Neural cell (in vitro differentiated cells): ENCODE results near the gene ABL2. TPM values are rescaled to one million over a fixed set of nuclear protein-coding genes. Genes with fewer than 3 reads are reported as not detected.

ENCODE experiments used
- H2AFZ ChIP-seq: fragments of 200-600, 300-800 bp; sonication (generic), shearing (Covaris generic); 2 replicates; pipeline ENCODE4 v1.6.0; 2014; ENCODE audit warnings: low read depth, mild to moderate bottlenecking, antibody characterized with exemption, low read length, moderate library complexity
- H3F3A ChIP-seq: fragments of 200-600 bp; shearing (Covaris generic); 2 replicates; pipeline ENCODE4 v1.6.1; 2016; ENCODE audit warnings: mild to moderate bottlenecking, moderate library complexity, mixed read lengths, antibody characterized with exemption, low read length; ENCODE audit not compliant: insufficient read depth, poor library complexity, severe bottlenecking
- H3K27ac ChIP-seq: fragments of 200-600, 300-800 bp; sonication (generic), shearing (Covaris generic); 2 replicates; pipeline ENCODE4 v1.5.1; 2014; ENCODE audit warnings: mild to moderate bottlenecking, low read length, moderate library complexity
- H3K27me3 ChIP-seq: fragments of 300-800, 200-600 bp; sonication (generic), shearing (Covaris generic); 2 replicates; pipeline ENCODE4 v1.6.0; 2014; ENCODE audit warnings: mild to moderate bottlenecking, low read depth, low read length, moderate library complexity; ENCODE audit not compliant: insufficient read depth
- H3K36me3 ChIP-seq: fragments of 300-800, 200-600 bp; sonication (generic), shearing (Covaris generic); 2 replicates; pipeline ENCODE4 v1.5.1; 2014; ENCODE audit warnings: mild to moderate bottlenecking, antibody characterized with exemption, low read length, moderate library complexity; ENCODE audit not compliant: insufficient read depth
- H3K4me2 ChIP-seq: fragments of 300-800, 200-600 bp; sonication (generic), shearing (Covaris generic); 2 replicates; pipeline ENCODE4 v1.6.0; 2014; ENCODE audit warnings: mild to moderate bottlenecking, low read length
- H3K4me3 ChIP-seq: fragments of 300-800, 200-600 bp; sonication (generic), shearing (Covaris generic); 2 replicates; pipeline ENCODE4 v1.5.1; 2014; ENCODE audit warnings: mild to moderate bottlenecking, low read length, moderate library complexity
- H3K79me2 ChIP-seq: fragments of 200-600 bp; shearing (Covaris generic); replicated peaks from 2 replicates; pipeline ENCODE4 v1.6.0; 2014; ENCODE audit warnings: mild to moderate bottlenecking, low read length, moderate library complexity; ENCODE audit not compliant: insufficient read depth
- H3K9ac ChIP-seq: fragments of 300-800, 200-600 bp; sonication (generic), shearing (Covaris generic); 2 replicates; pipeline ENCODE4 v1.6.1; 2016; ENCODE audit warnings: mild to moderate bottlenecking, low read length, mixed read lengths
- H3K9me2 ChIP-seq: fragments of 200-600 bp; shearing (Covaris generic); 2 replicates; pipeline ENCODE4 v1.6.1; 2016; ENCODE audit warnings: mild to moderate bottlenecking, low read length, mixed read lengths; ENCODE audit not compliant: insufficient read depth
- H3K9me3 ChIP-seq: fragments of 200-600, 300-800 bp; sonication (generic), shearing (Covaris generic); 2 replicates; pipeline ENCODE4 v1.6.1; 2016; ENCODE audit warnings: mild to moderate bottlenecking, mixed run types, low read length, moderate library complexity, mixed read lengths
- H4K20me1 ChIP-seq: fragments of 200-600 bp; shearing (Covaris generic); 2 replicates; pipeline ENCODE4 v1.6.1; 2016; ENCODE audit warnings: mild to moderate bottlenecking, mixed run types; ENCODE audit not compliant: insufficient read depth
- EP300 ChIP-seq: fragments of 450-650 bp; conservative IDR thresholded peaks from 2 replicates; pipeline ENCODE4 v1.6.1; 2014; ENCODE audit warnings: antibody characterized with exemption, mild to moderate bottlenecking, moderate library complexity; ENCODE audit not compliant: poor library complexity, severe bottlenecking
- EZH2 ChIP-seq: fragments of 200-600, 300-800 bp; shearing (Covaris generic), sonication (generic); IDR thresholded peaks from 2 replicates; pipeline ENCODE4 v1.6.1; 2014; ENCODE audit warnings: antibody characterized with exemption, low read length, borderline replicate concordance, mild to moderate bottlenecking; ENCODE audit not compliant: insufficient read depth, poor library complexity, severe bottlenecking
- MXI1 ChIP-seq: fragments of 450-650 bp; conservative IDR thresholded peaks from 2 replicates; pipeline ENCODE4 v1.6.1; 2014; ENCODE audit warnings: antibody characterized with exemption, mild to moderate bottlenecking; ENCODE audit not compliant: poor library complexity, severe bottlenecking
- POLR2AphosphoS5 ChIP-seq: IDR thresholded peaks from 2 replicates; pipeline ENCODE4 v1.6.1; 2012
- RAD21 ChIP-seq: fragments of 450-650 bp; conservative IDR thresholded peaks from 2 replicates; pipeline ENCODE4 v1.6.1; 2014; ENCODE audit warnings: antibody characterized with exemption, mild to moderate bottlenecking, moderate library complexity
- SMC3 ChIP-seq: fragments of 450-650 bp; conservative IDR thresholded peaks from 2 replicates; pipeline ENCODE4 v1.6.1; 2014; ENCODE audit warnings: antibody characterized with exemption, mild to moderate bottlenecking, moderate library complexity; ENCODE audit not compliant: poor library complexity
- TAF1 ChIP-seq: IDR thresholded peaks from 2 replicates; pipeline ENCODE4 v1.6.1; 2012; ENCODE audit warnings: low read depth
- polyA plus RNA-seq: library from polyadenylated mRNA; depleted of rRNA; stranded (reverse); fragments of >200 nt; gene quantifications from 2 replicates; pipeline ENCODE4 v1.2.3, GENCODE V29; 2014
- TF ChIP-seq, protein P1 (sequence below): fragments of 450-650 bp; IDR thresholded peaks from 2 replicates; pipeline ENCODE4 v1.5.1; 2014; ENCODE audit warnings: antibody characterized with exemption, mild to moderate bottlenecking, moderate library complexity; ENCODE audit not compliant: poor library complexity, severe bottlenecking
- TF ChIP-seq, protein P2 (sequence below): IDR thresholded peaks from 2 replicates; pipeline ENCODE4 v1.6.1; 2012; ENCODE audit warnings: borderline replicate concordance

Gene ABL2
- polyA plus RNA-seq, 1 donor from 2014 or later: 9.8 TPM

DNA sequence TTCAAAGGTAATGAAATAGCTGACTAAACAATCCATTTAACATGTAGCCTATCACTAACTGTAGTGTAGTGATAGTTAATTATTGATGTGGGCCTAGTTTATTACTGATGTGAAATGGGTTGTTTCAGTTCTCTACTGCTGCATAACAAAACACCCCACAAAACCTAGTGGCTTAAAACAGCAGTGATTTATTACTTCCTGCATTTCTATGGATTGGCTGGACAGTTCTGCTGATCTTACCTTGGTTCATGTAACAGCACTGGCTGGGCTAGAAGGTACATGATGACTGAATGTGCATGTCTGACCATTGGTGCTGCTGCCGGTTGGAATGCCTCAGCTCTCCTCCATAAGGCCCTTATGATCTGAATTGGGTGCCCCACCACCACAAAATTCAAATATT, 5.4 kb upstream of the ABL2 start:
- no peak overlapping the region for H2AFZ ChIP-seq
- no peaks in the 10 kb centered on the region for H3K27me3 ChIP-seq
- no peak for TF ChIP-seq EZH2
- no peak for TF ChIP-seq RAD21
- H4K20me1 ChIP-seq: no peaks in the 10 kb centered on the region
- H3K9me3 ChIP-seq: no peaks in the 10 kb centered on the region
- no peaks in the 10 kb centered on the region for H3K79me2 ChIP-seq
- H3K9ac ChIP-seq: no peak overlapping the region
- H3K27ac ChIP-seq: no peak overlapping the region
- H3K4me2 ChIP-seq: no peak overlapping the region
- no peaks in the 10 kb centered on the region for H3K36me3 ChIP-seq
- H3K4me3 ChIP-seq: no peak overlapping the region
- H3K9me2 ChIP-seq: no peaks in the 10 kb centered on the region
- no peaks in the 10 kb centered on the region for H3F3A ChIP-seq

DNA sequence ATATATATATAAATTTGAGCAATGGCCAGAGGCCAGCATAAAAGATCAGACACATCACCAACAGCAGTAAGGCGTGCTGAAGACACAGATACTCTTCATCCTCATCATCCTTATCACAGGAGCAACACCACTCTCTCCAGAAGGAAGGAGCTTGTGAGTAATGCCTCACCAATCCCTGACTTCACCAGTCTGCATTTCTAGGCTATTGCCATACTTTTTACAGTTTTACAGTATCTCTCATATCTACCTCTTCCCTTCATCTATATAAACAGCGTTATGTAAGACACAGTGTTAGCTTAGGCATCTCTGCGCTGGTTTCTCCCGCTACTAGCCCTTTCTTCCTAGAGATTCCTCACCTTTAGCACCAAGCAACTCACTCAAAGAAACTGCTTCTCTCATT, 2.4 kb upstream of the ABL2 start:
- TF ChIP-seq EP300 (no peak), SMC3 (no peak), MXI1 (no peak), TAF1 (no peak), POLR2AphosphoS5 (no peak), RAD21 (no peak), EZH2 (no peak)
- TF ChIP-seq, protein P1, sequence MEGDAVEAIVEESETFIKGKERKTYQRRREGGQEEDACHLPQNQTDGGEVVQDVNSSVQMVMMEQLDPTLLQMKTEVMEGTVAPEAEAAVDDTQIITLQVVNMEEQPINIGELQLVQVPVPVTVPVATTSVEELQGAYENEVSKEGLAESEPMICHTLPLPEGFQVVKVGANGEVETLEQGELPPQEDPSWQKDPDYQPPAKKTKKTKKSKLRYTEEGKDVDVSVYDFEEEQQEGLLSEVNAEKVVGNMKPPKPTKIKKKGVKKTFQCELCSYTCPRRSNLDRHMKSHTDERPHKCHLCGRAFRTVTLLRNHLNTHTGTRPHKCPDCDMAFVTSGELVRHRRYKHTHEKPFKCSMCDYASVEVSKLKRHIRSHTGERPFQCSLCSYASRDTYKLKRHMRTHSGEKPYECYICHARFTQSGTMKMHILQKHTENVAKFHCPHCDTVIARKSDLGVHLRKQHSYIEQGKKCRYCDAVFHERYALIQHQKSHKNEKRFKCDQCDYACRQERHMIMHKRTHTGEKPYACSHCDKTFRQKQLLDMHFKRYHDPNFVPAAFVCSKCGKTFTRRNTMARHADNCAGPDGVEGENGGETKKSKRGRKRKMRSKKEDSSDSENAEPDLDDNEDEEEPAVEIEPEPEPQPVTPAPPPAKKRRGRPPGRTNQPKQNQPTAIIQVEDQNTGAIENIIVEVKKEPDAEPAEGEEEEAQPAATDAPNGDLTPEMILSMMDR: no peak
- TF ChIP-seq, protein P2, sequence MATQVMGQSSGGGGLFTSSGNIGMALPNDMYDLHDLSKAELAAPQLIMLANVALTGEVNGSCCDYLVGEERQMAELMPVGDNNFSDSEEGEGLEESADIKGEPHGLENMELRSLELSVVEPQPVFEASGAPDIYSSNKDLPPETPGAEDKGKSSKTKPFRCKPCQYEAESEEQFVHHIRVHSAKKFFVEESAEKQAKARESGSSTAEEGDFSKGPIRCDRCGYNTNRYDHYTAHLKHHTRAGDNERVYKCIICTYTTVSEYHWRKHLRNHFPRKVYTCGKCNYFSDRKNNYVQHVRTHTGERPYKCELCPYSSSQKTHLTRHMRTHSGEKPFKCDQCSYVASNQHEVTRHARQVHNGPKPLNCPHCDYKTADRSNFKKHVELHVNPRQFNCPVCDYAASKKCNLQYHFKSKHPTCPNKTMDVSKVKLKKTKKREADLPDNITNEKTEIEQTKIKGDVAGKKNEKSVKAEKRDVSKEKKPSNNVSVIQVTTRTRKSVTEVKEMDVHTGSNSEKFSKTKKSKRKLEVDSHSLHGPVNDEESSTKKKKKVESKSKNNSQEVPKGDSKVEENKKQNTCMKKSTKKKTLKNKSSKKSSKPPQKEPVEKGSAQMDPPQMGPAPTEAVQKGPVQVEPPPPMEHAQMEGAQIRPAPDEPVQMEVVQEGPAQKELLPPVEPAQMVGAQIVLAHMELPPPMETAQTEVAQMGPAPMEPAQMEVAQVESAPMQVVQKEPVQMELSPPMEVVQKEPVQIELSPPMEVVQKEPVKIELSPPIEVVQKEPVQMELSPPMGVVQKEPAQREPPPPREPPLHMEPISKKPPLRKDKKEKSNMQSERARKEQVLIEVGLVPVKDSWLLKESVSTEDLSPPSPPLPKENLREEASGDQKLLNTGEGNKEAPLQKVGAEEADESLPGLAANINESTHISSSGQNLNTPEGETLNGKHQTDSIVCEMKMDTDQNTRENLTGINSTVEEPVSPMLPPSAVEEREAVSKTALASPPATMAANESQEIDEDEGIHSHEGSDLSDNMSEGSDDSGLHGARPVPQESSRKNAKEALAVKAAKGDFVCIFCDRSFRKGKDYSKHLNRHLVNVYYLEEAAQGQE: no peak
- Histone ChIP-seq H3F3A (no peaks in the 10 kb centered on the region), H3K36me3 (no peaks in the 10 kb centered on the region), H4K20me1 (no peaks in the 10 kb centered on the region), H3K27me3 (no peaks in the 10 kb centered on the region), H2AFZ (no peak overlapping the region), H3K79me2 (peaks cover 16% of the 10 kb centered on the region), H3K27ac (no peak overlapping the region), H3K4me2 (no peak overlapping the region), H3K9me3 (no peaks in the 10 kb centered on the region), H3K9ac (no peak overlapping the region), H3K4me3 (no peak overlapping the region), H3K9me2 (no peaks in the 10 kb centered on the region)

DNA sequence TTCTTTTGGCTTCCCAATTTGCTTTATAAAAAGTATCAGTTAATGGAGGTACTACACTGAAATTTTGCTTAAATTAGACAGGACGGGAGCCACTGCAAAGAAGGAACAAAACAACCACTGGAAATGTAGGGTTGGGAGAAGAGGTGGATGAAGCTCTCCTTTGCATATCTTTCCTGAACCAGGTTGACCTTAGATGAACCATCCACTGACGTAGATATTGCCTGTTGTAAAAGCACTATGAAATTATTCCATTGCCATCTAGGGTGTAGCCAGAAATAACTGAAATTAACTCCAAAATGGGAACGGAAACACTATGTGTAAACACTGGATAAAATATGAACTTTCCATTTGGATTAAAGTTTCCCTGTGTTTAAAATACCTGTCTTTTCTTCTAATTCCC, 1.2 kb upstream of the ABL2 start:
- no peak overlapping the region for H3K9ac ChIP-seq
- H3K9me2 ChIP-seq: no peaks in the 10 kb centered on the region
- H3K4me2 ChIP-seq: no peak overlapping the region
- no peak overlapping the region for H3K27ac ChIP-seq
- H3K9me3 ChIP-seq: no peaks in the 10 kb centered on the region
- H3K36me3 ChIP-seq: no peaks in the 10 kb centered on the region
- H2AFZ ChIP-seq: no peak overlapping the region
- no peaks in the 10 kb centered on the region for H3F3A ChIP-seq
- no peaks in the 10 kb centered on the region for H3K27me3 ChIP-seq
- H4K20me1 ChIP-seq: no peaks in the 10 kb centered on the region
- TF ChIP-seq SMC3 (no peak), EZH2 (no peak), EP300 (no peak), RAD21 (no peak), POLR2AphosphoS5 (no peak), MXI1 (no peak)
- TF ChIP-seq, protein P2: no peak
- TF ChIP-seq, protein P1: no peak
- H3K79me2 ChIP-seq: peaks cover 25% of the 10 kb centered on the region
- H3K4me3 ChIP-seq: no peak overlapping the region
